ENCODE data around the gene LTB.
"Not testable (repeated sequence)": the region's sequence is repeated elsewhere in the genome, so short reads cannot be mapped to it uniquely, and the experiment has no call there.

Gene LTB

DNA sequence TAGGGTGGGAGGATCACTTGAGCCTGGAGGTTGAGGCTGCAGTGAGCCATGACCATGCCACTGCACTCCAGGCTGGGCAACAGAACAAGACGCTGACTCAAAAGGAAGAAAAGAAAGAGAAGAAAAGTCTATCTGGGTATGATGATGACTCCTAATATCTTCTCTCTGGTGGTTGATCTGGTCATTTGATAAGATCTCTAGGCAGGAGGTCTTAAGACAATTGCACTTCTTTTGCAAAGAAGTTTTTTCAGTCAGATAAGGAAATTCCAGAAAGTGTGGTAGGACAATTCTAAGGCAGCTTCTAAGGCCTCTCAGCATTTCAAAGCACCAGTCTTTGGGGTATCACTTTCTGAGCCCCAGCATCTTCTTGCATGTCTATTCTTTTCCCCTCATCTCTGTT lies 25.1 kb upstream of the LTB start:
- Histone ChIP-seq H3K27ac (ENCODE audit: low read length) (no peak overlapping the region), H3K4me3 (ENCODE audit: low read length) (no peak overlapping the region), H3K36me3 (ENCODE audit: control insufficient read depth, insufficient read depth, low read length) (no peaks in the 10 kb centered on the region), H3K9me3 (ENCODE audit: control insufficient read depth, insufficient read depth, low read length) (no peaks in the 10 kb centered on the region), H3K27me3 (ENCODE audit: control insufficient read depth, insufficient read depth, low read length) (no peaks in the 10 kb centered on the region; the same call in 1 of the 2 replicates), H3K4me1 (ENCODE audit: control insufficient read depth, insufficient read depth, low read length) (no peaks in the 10 kb centered on the region)
- no CpG with 5 or more reads among the region's 1 CpG for WGBS (ENCODE audit: insufficient coverage, insufficient read length)
- no peak for DNase-seq (ENCODE audit: low read depth, low spot score)

GRCh38 chr6:31597006-31597405 lies 14.8 kb upstream of the LTB start:
- Histone ChIP-seq H3K9me3 (ENCODE audit: control insufficient read depth, insufficient read depth, low read length) (no peaks in the 10 kb centered on the region), H3K27me3 (ENCODE audit: control insufficient read depth, insufficient read depth, low read length) (no peaks in the 10 kb centered on the region), H3K4me1 (ENCODE audit: control insufficient read depth, insufficient read depth, low read length) (no peaks in the 10 kb centered on the region), H3K36me3 (ENCODE audit: control insufficient read depth, insufficient read depth, low read length) (no peaks in the 10 kb centered on the region), H3K27ac (ENCODE audit: low read length) (no peak overlapping the region), H3K4me3 (ENCODE audit: low read length) (no peak overlapping the region)
- no peak for DNase-seq (ENCODE audit: low read depth, low spot score)
- no CpG with 5 or more reads among the region's 2 CpGs for WGBS (ENCODE audit: insufficient coverage, insufficient read length)

DNA sequence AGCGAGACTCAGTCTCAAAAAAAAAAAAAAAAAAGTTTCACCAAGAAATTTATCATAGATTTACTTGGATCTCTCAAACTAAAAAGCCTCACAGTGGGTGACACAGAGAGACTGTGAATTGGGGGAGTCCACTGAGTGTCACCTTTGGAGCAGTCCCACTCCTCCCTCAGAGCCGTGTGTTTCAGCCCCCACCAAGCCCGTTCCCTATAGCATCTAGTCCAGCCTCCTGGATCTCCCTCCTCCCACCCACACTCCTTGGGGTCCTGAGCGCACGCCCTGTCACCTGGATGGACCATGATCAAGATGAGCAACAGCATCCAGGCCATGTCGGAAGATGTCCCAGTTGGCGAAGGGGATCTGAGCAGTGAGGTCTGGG lies 10.2 kb upstream of the LTB start:
- no peak overlapping the region for H3K4me3 ChIP-seq (ENCODE audit: low read length)
- WGBS (ENCODE audit: insufficient coverage, insufficient read length) = no CpG with 5 or more reads among the region's 7 CpGs
- H3K27me3 ChIP-seq (ENCODE audit: control insufficient read depth, insufficient read depth, low read length) = no peaks in the 10 kb centered on the region
- no peaks in the 10 kb centered on the region for H3K36me3 ChIP-seq (ENCODE audit: control insufficient read depth, insufficient read depth, low read length)
- H3K27ac ChIP-seq (ENCODE audit: low read length) = no peak overlapping the region
- DNase-seq (ENCODE audit: low read depth, low spot score) = no peak
- no peaks in the 10 kb centered on the region for H3K9me3 ChIP-seq (ENCODE audit: control insufficient read depth, insufficient read depth, low read length)
- no peaks in the 10 kb centered on the region for H3K4me1 ChIP-seq (ENCODE audit: control insufficient read depth, insufficient read depth, low read length)

- no CpG with 5 or more reads among the region's 5 CpGs for WGBS (ENCODE audit: insufficient coverage, insufficient read length)
- H3K4me1 ChIP-seq (ENCODE audit: control insufficient read depth, insufficient read depth, low read length); H3K9me3 ChIP-seq (ENCODE audit: control insufficient read depth, insufficient read depth, low read length): not testable (repeated sequence)
Measured at GRCh38 chr6:31590691-31591090, 8.5 kb upstream of the LTB start.

DNA sequence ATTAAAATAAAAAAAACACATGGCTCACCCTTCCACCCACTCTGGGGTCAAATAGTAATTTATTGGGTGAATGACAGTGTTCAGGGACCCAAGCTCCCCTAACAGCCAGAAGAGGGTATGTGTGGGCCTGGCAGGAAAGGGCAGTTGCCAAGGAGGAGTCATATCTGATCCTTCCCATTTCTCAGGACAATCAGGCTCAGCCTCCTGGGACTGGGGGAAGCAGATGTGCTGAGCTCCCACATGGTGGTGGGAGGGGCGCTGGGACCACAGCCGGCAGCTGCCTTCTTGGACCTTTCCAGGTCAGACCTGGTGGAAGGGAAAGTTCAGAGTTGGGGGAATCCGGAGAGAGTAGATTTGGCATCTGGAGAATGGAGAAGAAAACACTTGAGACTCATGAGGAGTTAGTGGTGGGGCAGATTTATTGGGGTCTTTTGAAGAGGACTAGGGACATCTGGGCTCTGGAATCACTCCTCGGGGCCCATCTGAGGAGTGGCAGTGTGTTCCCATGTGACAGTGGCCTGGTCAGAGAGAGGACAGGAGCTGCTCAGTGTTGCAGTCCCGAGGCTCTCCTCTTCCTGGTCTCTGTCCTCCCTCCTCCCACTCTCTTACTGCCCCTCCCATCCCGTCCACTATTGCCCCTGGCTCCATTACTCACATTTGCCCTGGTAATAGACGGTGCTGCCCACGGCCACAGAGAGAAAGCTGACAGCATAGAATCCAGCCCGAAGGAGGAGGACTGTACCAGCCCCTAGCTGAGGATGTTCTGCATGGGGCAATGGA lies 6.8 kb upstream of the LTB start:
- no peaks in the 10 kb centered on the region for H3K27me3 ChIP-seq (ENCODE audit: control insufficient read depth, insufficient read depth, low read length)
- no CpG with 5 or more reads among the region's 9 CpGs for WGBS (ENCODE audit: insufficient coverage, insufficient read length)
- no peaks in the 10 kb centered on the region for H3K9me3 ChIP-seq (ENCODE audit: control insufficient read depth, insufficient read depth, low read length)
- no peaks in the 10 kb centered on the region for H3K36me3 ChIP-seq (ENCODE audit: control insufficient read depth, insufficient read depth, low read length)
- no peaks in the 10 kb centered on the region for H3K4me1 ChIP-seq (ENCODE audit: control insufficient read depth, insufficient read depth, low read length)
- no peak overlapping the region for H3K27ac ChIP-seq (ENCODE audit: low read length)
- DNase-seq (ENCODE audit: low read depth, low spot score) = no peak
- H3K4me3 ChIP-seq (ENCODE audit: low read length) = no peak overlapping the region

More at GRCh38 chr6:31590691-31591090, 8.5 kb upstream of the LTB start:
- not testable (repeated sequence) for DNase-seq (ENCODE audit: low read depth, low spot score); H3K36me3 ChIP-seq (ENCODE audit: control insufficient read depth, insufficient read depth, low read length); H3K27ac ChIP-seq (ENCODE audit: low read length); H3K4me3 ChIP-seq (ENCODE audit: low read length); H3K27me3 ChIP-seq (ENCODE audit: control insufficient read depth, insufficient read depth, low read length)

- no peak for DNase-seq (ENCODE audit: low read depth, low spot score)
- Histone ChIP-seq H3K9me3 (ENCODE audit: control insufficient read depth, insufficient read depth, low read length) (no peaks in the 10 kb centered on the region), H3K27me3 (ENCODE audit: control insufficient read depth, insufficient read depth, low read length) (no peaks in the 10 kb centered on the region), H3K4me1 (ENCODE audit: control insufficient read depth, insufficient read depth, low read length) (no peaks in the 10 kb centered on the region), H3K27ac (ENCODE audit: low read length) (no peak overlapping the region), H3K4me3 (ENCODE audit: low read length) (no peak overlapping the region), H3K36me3 (ENCODE audit: control insufficient read depth, insufficient read depth, low read length) (no peaks in the 10 kb centered on the region)
- WGBS (ENCODE audit: insufficient coverage, insufficient read length) = no CpG with 5 or more reads among the region's 12 CpGs
Measured at GRCh38 chr6:31587791-31588777, 5.9 kb upstream of the LTB start.

GRCh38 chr6:31586599-31587281 lies 4.5 kb upstream of the LTB start:
- Histone ChIP-seq H3K27me3 (ENCODE audit: control insufficient read depth, insufficient read depth, low read length) (no peaks in the 10 kb centered on the region), H3K4me1 (ENCODE audit: control insufficient read depth, insufficient read depth, low read length) (no peaks in the 10 kb centered on the region), H3K9me3 (ENCODE audit: control insufficient read depth, insufficient read depth, low read length) (no peaks in the 10 kb centered on the region), H3K4me3 (ENCODE audit: low read length) (no peak overlapping the region), H3K36me3 (ENCODE audit: control insufficient read depth, insufficient read depth, low read length) (no peaks in the 10 kb centered on the region), H3K27ac (ENCODE audit: low read length) (no peak overlapping the region)
- no peak for DNase-seq (ENCODE audit: low read depth, low spot score)
- WGBS (ENCODE audit: insufficient coverage, insufficient read length) = no CpG with 5 or more reads among the region's 9 CpGs

DNA sequence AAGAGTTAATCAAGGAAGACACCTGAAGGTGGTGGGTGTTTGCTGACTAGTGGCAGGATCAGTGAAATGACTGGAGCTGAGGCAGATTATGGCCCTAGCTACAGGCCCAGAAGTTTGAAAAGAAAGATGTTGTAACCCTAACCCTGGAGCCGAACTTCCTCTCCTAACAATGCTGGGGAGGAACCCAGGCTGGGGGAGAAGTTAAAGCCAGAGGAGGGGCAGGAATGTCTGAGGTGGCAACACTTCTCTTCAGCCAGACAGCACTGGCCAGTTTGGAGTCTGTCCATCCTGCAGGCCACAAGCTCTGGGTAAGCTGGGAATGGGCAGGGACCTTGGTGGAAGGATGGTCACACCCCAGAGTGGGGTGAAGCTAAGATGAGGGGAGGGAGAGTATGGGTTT lies 3.8 kb upstream of the LTB start, which contains the start of gene LST1:
Gene LST1 (plus strand): TSS at position 270 of the 400 bp plus-strand sequence. CDS start 1,023 bp downstream, outside the sequence.
- H3K4me1 ChIP-seq (ENCODE audit: control insufficient read depth, insufficient read depth, low read length) = no peaks in the 10 kb centered on the region
- no peaks in the 10 kb centered on the region for H3K9me3 ChIP-seq (ENCODE audit: control insufficient read depth, insufficient read depth, low read length)
- no peaks in the 10 kb centered on the region for H3K27me3 ChIP-seq (ENCODE audit: control insufficient read depth, insufficient read depth, low read length)
- H3K27ac ChIP-seq (ENCODE audit: low read length) = no peak within 1 kb of the TSS
- WGBS (ENCODE audit: insufficient coverage, insufficient read length) = no CpG with 5 or more reads among the region's 1 CpG
- no peaks in the 10 kb centered on the region for H3K36me3 ChIP-seq (ENCODE audit: control insufficient read depth, insufficient read depth, low read length)
- H3K4me3 ChIP-seq (ENCODE audit: low read length) = no peak within 1 kb of the TSS
- DNase-seq (ENCODE audit: low read depth, low spot score) = no peak

GRCh38 chr6:31585491-31585890 lies 3.3 kb upstream of the LTB start:
- Histone ChIP-seq H3K4me3 (ENCODE audit: low read length) (no peak overlapping the region), H3K9me3 (ENCODE audit: control insufficient read depth, insufficient read depth, low read length) (no peaks in the 10 kb centered on the region), H3K4me1 (ENCODE audit: control insufficient read depth, insufficient read depth, low read length) (no peaks in the 10 kb centered on the region), H3K36me3 (ENCODE audit: control insufficient read depth, insufficient read depth, low read length) (no peaks in the 10 kb centered on the region), H3K27me3 (ENCODE audit: control insufficient read depth, insufficient read depth, low read length) (no peaks in the 10 kb centered on the region), H3K27ac (ENCODE audit: low read length) (no peak overlapping the region)
- WGBS (ENCODE audit: insufficient coverage, insufficient read length) = no CpG with 5 or more reads among the region's 2 CpGs
- DNase-seq (ENCODE audit: low read depth, low spot score) = no peak

Data from iPS DF 6.9 (cell line).